ENCODE measurements around the gene PTPRN2.
A peak's percentile ranks its signal among the peaks of the same experiment; 100 is the strongest.

Gene PTPRN2

DNA sequence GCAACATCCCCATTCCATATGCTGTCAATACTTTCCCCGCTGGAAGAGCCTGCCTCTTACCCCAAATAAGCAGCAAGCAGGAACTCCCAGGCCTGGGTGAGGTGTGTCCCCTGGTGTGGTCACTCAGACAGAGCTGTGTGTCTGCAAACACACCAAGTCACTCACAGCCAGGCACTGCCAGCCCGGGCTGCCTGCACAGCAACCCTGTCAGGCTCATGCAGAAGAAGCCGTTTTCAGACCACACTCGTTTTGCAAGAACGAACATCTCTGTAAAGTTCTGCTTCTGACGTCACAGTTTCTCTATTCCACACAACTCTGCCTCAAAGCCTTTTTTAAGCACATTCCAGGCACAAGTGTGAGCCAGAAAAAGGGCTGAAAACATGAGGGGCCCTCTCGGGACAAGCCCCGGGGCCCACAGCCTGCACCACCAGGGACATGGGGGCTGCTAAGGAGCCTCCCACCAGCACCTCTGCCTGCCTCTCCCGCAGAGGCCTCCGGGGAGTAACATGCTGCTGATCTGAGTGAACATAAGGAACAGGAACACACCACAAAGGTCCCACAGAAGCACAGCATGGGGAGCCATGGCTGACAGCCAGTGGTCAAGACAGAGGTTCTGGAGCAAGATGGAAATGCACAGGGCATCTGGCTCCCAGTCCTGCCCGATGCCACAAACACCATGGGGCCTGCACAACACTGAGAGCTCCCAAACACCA, 11.4 kb downstream of the PTPRN2 start:
- DNase-seq: no peak

- no peak for DNase-seq
Observed at GRCh38 chr7:158574308-158575036, 13.2 kb downstream of the PTPRN2 start.

DNA sequence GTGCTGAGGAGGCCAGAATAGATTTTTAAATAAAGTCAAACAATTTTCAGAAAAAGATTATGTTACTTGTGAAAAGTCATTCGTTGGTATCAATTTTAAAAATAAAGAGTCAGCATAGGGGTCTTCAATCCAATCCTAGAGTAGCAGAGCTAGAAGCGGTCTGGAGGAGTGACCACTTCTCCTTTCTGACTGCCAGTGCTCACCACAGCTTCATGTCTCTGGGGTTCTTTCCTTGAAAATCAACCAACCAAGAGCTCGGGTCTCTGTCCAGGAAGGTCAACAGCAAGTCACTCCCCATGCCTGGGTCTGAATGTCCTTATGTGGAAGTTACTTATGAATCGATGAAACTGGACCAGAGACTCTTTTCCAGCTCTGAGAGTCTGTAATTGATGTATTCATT, 14.3 kb downstream of the PTPRN2 start:
- DNase-seq: no peak

DNA sequence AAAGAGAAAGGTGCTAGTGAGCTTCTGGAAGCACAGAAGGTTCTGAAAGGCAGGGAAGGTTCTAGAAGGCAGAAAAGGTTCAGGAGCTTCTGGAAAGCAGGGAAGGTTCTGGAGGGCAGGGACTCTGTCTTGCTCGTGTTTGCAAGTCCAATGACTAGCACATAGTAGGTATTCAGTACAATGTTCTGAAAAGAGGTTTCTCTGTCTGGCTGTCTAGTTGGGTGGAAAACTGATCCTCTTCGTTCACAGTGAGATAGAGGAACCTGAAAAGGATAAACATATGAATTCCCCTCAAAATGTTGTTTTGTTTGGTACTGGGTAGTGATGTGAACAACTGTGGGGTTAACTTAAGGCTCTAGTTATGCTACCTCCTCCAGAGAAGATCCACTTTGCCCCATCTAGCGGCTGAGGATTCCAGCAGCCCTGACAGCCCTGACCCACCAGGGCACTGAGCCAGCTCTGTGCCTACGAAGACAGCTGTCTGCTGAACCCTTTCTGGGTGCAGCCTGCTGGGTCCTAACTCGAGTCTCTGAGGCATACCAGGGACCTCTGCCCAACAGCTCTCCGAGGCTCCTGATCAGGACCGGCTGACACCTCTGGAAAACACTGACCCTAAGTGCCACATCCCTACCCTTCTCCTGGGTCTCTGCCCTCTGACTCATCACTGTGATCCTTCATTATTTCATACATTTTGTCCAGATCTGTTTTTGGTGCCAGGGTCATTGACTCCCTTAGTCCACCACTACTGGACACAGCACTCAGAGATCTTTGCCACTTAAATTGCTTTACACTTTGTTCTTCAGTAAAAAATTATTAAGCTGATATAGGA, 15.4 kb downstream of the PTPRN2 start:
- peak; percentile 63 for DNase-seq

DNA sequence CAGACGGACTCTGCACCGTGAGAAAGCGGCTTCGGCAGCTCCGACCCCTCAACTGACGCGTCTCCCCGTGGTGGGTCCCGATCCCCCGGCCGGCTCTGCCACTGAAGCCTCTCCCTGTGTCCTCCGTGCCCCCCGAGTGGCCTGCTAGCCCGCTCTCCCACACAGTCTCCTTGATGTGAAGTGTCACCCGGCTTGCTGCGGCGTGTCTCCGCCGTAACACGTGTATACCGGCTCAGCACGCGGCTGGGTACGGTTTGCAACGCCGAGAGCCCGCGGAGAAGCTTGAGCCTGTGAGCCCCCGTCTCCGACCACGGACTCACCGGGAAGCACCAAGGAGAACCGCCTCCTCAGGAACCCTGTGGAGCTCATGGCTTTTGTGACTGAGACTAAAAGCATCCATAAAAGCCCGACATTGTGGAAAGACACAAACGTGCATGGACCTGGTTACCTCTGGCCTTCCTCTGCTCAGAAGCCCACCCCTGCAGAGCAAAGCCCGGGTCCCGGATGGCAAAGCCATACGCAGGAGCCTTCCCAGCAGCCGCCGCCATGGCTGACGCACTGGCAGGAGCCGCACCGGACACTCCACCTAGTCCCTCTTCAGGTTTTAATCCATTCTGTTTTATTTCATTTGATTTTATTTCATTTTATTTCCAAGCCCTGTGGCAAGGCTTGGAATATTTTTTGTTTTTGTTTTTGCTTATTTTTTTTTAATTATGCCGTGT, 17.0 kb downstream of the PTPRN2 start:
- no peak for DNase-seq

GRCh38 chr7:158569858-158570323, 17.7 kb downstream of the PTPRN2 start:
- DNase-seq: no peak

DNA sequence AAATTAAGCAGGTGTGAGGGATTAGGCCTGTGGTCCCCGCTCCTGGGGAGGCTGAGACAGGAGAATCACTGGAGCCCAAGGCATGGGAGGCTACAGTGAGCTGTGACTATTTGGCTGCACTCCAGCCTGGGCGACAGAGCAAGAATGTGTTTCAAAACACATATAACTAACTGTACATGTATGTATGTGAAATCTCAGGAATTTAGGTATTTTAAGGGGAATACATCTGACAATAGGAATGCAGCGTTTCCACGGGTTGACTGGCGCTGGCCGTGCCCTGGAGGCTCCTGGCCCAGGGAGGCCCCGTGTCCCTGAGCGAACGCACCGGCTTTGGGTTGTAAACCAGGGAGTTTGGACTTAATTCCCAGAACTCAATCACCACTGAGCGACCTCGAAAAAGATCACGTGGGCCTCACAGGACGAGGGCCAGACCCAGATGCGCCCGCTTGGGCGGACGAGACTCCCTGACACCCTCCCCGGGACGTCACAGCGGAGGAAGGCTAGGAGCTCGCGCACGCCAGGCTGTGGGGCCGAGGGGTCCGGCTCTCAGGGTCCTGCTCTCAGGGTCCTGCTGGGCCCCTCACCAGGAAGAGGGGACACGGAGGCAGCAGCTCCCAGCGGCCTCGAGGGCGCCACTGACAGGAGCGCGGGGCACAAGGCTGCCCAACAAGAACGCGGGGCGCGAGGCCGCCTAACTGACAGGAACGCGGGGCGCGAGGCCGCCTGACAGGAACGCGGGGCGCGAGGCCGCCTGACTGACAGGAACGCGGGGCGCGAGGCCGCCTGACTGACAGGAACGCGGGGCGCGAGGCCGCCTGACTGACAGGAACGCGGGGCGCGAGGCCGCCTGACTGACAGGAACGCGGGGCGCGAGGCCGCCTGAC, 18.4 kb downstream of the PTPRN2 start:
- DNase-seq: no peak

DNA sequence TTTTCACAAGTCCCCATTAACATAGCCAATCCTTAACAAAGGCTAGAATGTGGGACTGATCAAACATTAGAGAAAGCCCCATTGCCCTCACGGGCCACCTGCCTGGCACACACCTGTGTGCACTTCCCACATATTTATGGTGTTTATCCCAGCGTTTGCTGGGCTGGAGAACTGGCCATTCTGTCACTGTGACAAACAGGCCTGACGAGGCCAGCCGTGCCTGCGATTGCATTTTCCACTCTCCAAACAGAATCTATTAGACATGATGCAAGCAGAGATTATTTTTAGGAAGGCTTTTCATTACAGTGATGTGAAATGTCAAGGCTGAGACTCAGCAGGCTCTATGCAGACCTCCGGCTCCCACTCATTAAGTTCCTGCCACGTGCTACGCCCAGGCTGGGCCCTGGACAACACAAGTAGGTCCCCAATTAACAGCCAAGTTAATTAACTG, 20.4 kb downstream of the PTPRN2 start:
- no peak for DNase-seq

- DNase-seq: no peak
Observed at GRCh38 chr7:158564663-158565035, 23.0 kb downstream of the PTPRN2 start.

DNA sequence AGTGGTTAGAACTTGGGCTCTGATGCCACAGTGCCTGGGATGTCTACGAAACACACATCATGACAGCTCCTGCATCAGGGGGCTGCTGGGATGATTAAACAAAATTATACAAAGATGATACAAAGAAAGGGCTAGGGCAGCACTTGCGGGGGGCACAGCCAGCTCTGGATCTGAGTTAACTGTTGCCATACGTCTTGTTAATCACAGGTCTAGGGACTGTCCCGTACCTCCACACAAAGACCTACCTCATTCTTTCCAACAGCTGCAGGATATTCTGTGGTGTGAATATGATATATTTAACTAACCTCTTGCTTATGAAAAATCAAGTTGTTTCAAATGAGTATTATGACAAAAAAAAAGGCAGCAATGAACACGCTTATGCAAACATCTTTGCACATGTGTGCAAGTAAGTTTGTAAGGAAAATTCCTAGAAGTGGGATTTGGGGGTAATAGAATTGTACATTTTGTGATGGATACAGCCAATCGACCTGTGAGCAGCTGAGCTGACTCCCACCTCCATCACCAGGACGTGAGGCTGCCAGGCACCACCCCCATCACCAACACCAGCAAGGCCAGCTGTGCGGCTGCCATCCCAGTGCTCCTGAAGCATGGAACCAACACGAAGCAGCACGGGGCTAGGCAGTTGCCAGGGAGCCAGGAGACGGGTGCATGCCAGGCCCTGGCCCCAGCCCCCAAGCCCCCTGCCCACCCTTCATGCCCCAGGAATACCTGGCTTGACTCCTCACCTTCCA, 23.5 kb downstream of the PTPRN2 start:
- no peak for DNase-seq

GRCh38 chr7:158563051-158563450, 24.6 kb downstream of the PTPRN2 start:
- DNase-seq: no peak

DNA sequence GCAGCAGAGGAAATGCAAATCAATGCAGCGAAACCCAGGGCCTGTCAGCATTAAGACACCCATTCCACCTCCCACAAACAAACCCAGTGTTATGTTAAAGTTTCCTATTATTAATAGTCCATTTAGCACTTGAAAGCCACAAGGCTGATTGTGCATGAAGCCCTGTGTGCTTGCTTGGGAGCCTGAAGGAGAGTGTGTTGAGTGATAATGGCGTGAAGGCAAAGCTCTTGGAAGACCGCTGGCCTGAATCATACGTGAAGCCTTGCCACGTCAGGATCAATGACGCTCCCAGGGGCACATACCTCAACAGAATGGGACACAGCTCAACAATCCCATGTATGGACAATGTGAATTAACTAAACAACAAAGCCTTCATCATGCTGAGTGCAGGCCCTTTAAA, 25.1 kb downstream of the PTPRN2 start:
- no peak for DNase-seq

- no peak for DNase-seq
Observed at GRCh38 chr7:158561659-158562058, 26.0 kb downstream of the PTPRN2 start.

DNA sequence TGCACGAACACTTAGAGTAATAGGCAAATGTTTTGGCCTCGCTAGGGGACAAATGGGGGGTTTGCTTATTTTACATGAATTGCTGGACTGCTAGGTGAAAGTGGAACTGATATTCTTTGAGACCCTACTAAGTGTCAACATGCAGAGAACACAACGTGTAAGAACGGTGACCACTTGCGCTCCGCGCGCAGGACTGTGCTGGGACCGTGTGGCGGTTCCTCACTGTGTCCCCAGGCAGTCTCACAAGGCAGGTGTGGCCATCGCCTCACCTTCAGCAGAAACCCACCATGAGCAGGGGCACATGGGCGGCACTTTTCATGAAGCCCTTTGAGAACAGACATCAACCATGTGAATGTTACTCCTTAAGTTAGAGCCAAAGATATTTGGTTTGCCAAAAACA, 27.2 kb downstream of the PTPRN2 start:
- no peak for DNase-seq

- DNase-seq: no peak
Observed at GRCh38 chr7:158559356-158559755, 28.3 kb downstream of the PTPRN2 start.

GRCh38 chr7:158558816-158559215, 28.8 kb downstream of the PTPRN2 start:
- DNase-seq: no peak

- DNase-seq: no peak
Observed at GRCh38 chr7:158557441-158557755, 30.2 kb downstream of the PTPRN2 start.

DNA sequence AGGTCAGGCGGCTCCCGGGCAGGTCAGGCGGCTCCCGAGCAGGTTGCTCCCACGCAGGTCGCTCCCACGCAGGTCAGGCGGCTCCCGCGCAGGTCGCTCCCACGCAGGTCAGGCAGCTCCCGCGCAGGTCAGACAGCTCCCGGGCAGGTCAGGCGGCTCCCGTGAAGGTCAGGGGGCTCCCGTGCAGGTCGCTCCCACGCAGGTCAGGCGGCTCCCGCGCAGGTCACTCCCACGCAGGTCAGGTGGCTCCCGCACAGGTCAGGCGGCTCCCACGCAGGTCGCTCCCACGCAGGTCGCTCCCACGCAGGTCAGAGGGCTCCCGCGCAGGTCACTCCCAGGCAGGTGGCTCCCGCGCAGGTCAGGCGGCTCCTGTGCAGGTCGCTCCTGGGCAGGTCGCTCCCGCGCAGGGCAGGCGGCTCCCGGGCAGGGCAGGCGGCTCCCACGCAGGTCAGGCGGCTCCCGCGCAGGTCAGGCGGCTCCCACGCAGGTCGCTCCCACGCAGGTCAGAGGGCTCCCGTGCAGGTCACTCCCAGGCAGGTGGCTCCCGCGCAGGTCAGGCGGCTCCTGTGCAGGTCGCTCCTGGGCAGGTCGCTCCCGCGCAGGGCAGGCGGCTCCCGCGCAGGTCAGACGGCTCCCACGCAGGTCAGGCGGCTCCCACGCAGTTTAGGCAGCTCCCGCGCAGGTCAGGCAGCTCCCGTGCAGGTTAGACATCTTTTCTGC, 30.7 kb downstream of the PTPRN2 start:
- no peak for DNase-seq

- DNase-seq: no peak
Observed at GRCh38 chr7:158555034-158555520, 32.5 kb downstream of the PTPRN2 start.

- no peak for DNase-seq
Observed at GRCh38 chr7:158550886-158551452, 36.7 kb downstream of the PTPRN2 start.

Measured in NCI-H2171 (cell line).